DMS53 (cell line): ENCODE data around the gene OR56A1.

Experiments
- DNase-seq: peaks from one replicate; lab custom pipeline; 2025; lab: John Stamatoyannopoulos, UW

The OR56A1 gene

GRCh38 chr11:5989203-5989602, 41.4 kb downstream of the OR56A1 start:
- DNase-seq = peak; percentile 53

DNA sequence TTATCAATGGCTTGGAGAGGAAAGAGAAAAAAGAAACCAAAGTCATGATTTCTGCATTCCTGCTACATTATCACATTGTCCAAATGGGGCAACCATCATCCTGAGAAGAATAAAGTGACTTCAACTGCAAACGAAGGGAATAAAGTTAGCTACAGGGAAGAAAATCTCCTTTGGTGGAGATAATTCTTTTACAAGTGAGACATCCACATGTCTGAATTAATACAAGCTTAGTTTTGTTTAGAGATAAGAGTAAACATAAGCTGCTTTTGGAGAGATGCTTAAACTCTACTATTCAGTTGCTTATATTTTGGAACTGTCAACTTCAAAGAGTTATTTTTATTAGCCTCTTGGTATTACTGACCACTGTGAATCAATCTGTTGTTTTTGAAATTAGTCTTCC, 43.7 kb downstream of the OR56A1 start, which contains the start of gene OR52L1:
Gene OR52L1 (minus strand): TSS at position 101 of the 400 bp plus-strand sequence. CDS start 55 bp downstream, at position 46.
- no peak for DNase-seq

- DNase-seq = no peak
Observed at GRCh38 chr11:5983443-5983842, 47.1 kb downstream of the OR56A1 start.

GRCh38 chr11:5973530-5973929, 57.0 kb downstream of the OR56A1 start:
- DNase-seq = no peak
